HCT116 (cell line): ENCODE measurements around the gene FAF2. TPM values are rescaled to one million over a fixed set of nuclear protein-coding genes. Genes with fewer than 3 reads are reported as not detected.

Source experiments
- ATAC-seq: fragments of 200-7000 bp; cut with Tn5 transposase; 2 replicates; pipeline ENCODE4 v1.9.1; 2020; ENCODE audit warnings: mild to moderate bottlenecking, moderate library complexity
- BruUV-seq: library from RNA; stranded (reverse); fragments of 400-500 nt; replicated peaks from 2 replicates; lab custom pipeline; 2021; lab: Mats Ljungman, UMichigan
- CTCF ChIA-PET: fragments of 300-600 bp; sonication (Branson Sonifier 250); formaldehyde crosslinking; loops from one replicate; lab custom pipeline; 2021; ENCODE audit warnings: antibody characterized with exemption; lab: Charles Lee
- POLR2A ChIA-PET: fragments of 300-600, 350-600 bp; sonication (Branson Sonifier 250); formaldehyde crosslinking; loops from one replicate; lab custom pipeline; 2021; ENCODE audit warnings: antibody characterized with exemption; lab: Charles Lee
- RAD21 ChIA-PET, 2 experiments: fragments of 300-600 bp; sonication (Branson Sonifier 250); formaldehyde crosslinking; loops; one replicate each; lab custom pipeline; 2023; ENCODE audit warnings: low total read pairs in 2 of 2; ENCODE audit not compliant: uncharacterized antibody in 2 of 2, unreplicated experiment in 2 of 2, low non-redundant PET in 1 of 2; lab: Charles Lee
- DNase-seq: peaks from one replicate; pipeline ENCODE4 v3.0.0-alpha.2; 2010; ENCODE audit warnings: low read depth, low spot score
- H2AFZ ChIP-seq: fragments of 200-600 bp; shearing (Covaris generic), sonication (generic); 2 replicates; pipeline ENCODE4 v1.6.1; 2017; ENCODE audit warnings: low read depth, mixed run types, mixed read lengths, antibody characterized with exemption, low read length; ENCODE audit not compliant: poor library complexity, severe bottlenecking
- H3K27ac ChIP-seq: 2 replicates; pipeline ENCODE4 v1.5.1; 2012; ENCODE audit warnings: low read depth, low read length
- H3K27me3 ChIP-seq: fragments of 200-600 bp; sonication (generic); 2 replicates; pipeline ENCODE4 v1.6.1; 2016; ENCODE audit warnings: mixed run types, low read length, mixed read lengths; ENCODE audit not compliant: insufficient read depth
- H3K36me3 ChIP-seq, 2 experiments: fragments of 200-500 bp in 1 of 2; fragments of 200-600 bp in 1 of 2; sonication (Bioruptor generic) in 1 of 2; sonication (generic) in 1 of 2; 2 replicates each; pipeline versions ENCODE4 v1.5.1 to v1.6.1; 2014 to 2016; ENCODE audit warnings: low read length in 2 of 2, inconsistent platforms in 1 of 2, mixed read lengths in 1 of 2, mixed run types in 1 of 2; ENCODE audit not compliant: insufficient read depth in 2 of 2, control insufficient read depth in 1 of 2
- H3K4me1 ChIP-seq, 2 experiments: fragments of 200-600 bp in 1 of 2; sonication (generic) in 1 of 2; 2 replicates each; pipeline versions ENCODE4 v1.5.1 to v1.6.1; 2012 to 2017; ENCODE audit warnings: low read length in 2 of 2, inconsistent platforms in 1 of 2, mild to moderate bottlenecking in 1 of 2, mixed read lengths in 1 of 2, mixed run types in 1 of 2, moderate library complexity in 1 of 2; ENCODE audit not compliant: insufficient read depth in 2 of 2, control insufficient read depth in 1 of 2
- H3K4me2 ChIP-seq: fragments of 200-600 bp; sonication (generic); 2 replicates; pipeline ENCODE4 v1.6.1; 2017; ENCODE audit warnings: mixed run types, low read length, mixed read lengths
- H3K4me3 ChIP-seq, 2 experiments: fragments of 200-600 bp in 1 of 2; sonication (generic) in 1 of 2; replicated peaks in 1 of 2; 2 replicates each; pipeline ENCODE4 v1.5.1; 2011 to 2016; ENCODE audit warnings: low read length in 2 of 2, control low read depth in 1 of 2, low read depth in 1 of 2, mild to moderate bottlenecking in 1 of 2, mixed read lengths in 1 of 2, mixed run types in 1 of 2
- H3K79me2 ChIP-seq: fragments of 200-600 bp; sonication (generic); 2 replicates; pipeline ENCODE4 v1.6.1; 2017; ENCODE audit warnings: mild to moderate bottlenecking, mixed run types, low read length, moderate library complexity, mixed read lengths; ENCODE audit not compliant: insufficient read depth
- H3K9ac ChIP-seq: fragments of 200-600 bp; sonication (generic); 2 replicates; pipeline ENCODE4 v1.6.1; 2016; ENCODE audit warnings: low read length, mixed read lengths
- H3K9me2 ChIP-seq: fragments of 200-600 bp; sonication (generic), shearing (Covaris generic); 2 replicates; pipeline ENCODE4 v1.6.1; 2017; ENCODE audit warnings: mixed run types, mild to moderate bottlenecking, moderate library complexity; ENCODE audit not compliant: insufficient read depth
- H3K9me3 ChIP-seq, 2 experiments: fragments of 200-500 bp in 1 of 2; fragments of 200-600 bp in 1 of 2; sonication (Bioruptor generic) in 1 of 2; sonication (generic) in 1 of 2; 2 replicates each; pipeline ENCODE4 v1.6.1; 2014 to 2017; ENCODE audit warnings: low read length in 2 of 2, mixed read lengths in 2 of 2, inconsistent platforms in 1 of 2, low read depth in 1 of 2, mild to moderate bottlenecking in 1 of 2, mixed run types in 1 of 2, moderate library complexity in 1 of 2; ENCODE audit not compliant: control insufficient read depth in 1 of 2, insufficient read depth in 1 of 2
- H4K20me1 ChIP-seq: fragments of 200-600 bp; sonication (generic), shearing (Covaris generic); 2 replicates; pipeline ENCODE4 v1.6.1; 2017; ENCODE audit warnings: mixed run types, mild to moderate bottlenecking, moderate library complexity; ENCODE audit not compliant: insufficient read depth
- EGR1 ChIP-seq: IDR thresholded peaks from 2 replicates; pipeline ENCODE4 v1.6.1; 2012; ENCODE audit warnings: low read depth
- ELF1 ChIP-seq: IDR thresholded peaks from 2 replicates; pipeline ENCODE4 v1.6.1; 2012; ENCODE audit warnings: low read depth, borderline replicate concordance
- FOSL1 ChIP-seq: IDR thresholded peaks from 2 replicates; pipeline ENCODE4 v1.6.1; 2012; ENCODE audit warnings: low read depth
- JUND ChIP-seq: IDR thresholded peaks from 2 replicates; pipeline ENCODE4 v1.6.1; 2012
- POLR2A ChIP-seq: IDR thresholded peaks from 2 replicates; pipeline ENCODE4 v1.7.0; 2011; ENCODE audit warnings: borderline replicate concordance; ENCODE audit not compliant: insufficient read depth, insufficient read length; ENCODE audit errors: extremely low read depth
- RAD21 ChIP-seq: IDR thresholded peaks from 2 replicates; pipeline ENCODE4 v1.6.1; 2012; ENCODE audit warnings: low read depth, mild to moderate bottlenecking
- SIN3A ChIP-seq: IDR thresholded peaks from 2 replicates; pipeline ENCODE4 v1.6.1; 2012; ENCODE audit warnings: low read depth
- ZFX ChIP-seq: fragments of 450-650 bp; IDR thresholded peaks from 2 replicates; pipeline ENCODE4 v1.6.1; 2017
- intact Hi-C: fragments of 100-400 bp; cut with micrococcal nuclease; formaldehyde crosslinking; loops from 2 replicates; pipeline ENCODE4 v1.10.0; 2022
- total RNA-seq: library from RNA; stranded (reverse); gene quantifications from one replicate; pipeline ENCODE4 v1.2.1, GENCODE V29; 2021; ENCODE audit not compliant: unreplicated experiment
- TF ChIP-seq, protein P1 (sequence below): IDR thresholded peaks from 2 replicates; pipeline ENCODE4 v1.6.1; 2012; ENCODE audit warnings: low read depth
- TF ChIP-seq, protein P2 (sequence below): IDR thresholded peaks from 2 replicates; pipeline ENCODE4 v1.6.1; 2012
- TF ChIP-seq, protein P3 (sequence below): IDR thresholded peaks from 2 replicates; pipeline ENCODE4 v1.6.1; 2012
- TF ChIP-seq, protein P4 (sequence below), 3 experiments: fragments of 200-600 bp in 1 of 3; sonication (generic) in 1 of 3; IDR thresholded peaks in 2 of 3; conservative IDR thresholded peaks in 1 of 3; 2 replicates each; pipeline ENCODE4 v1.5.1; 2012 to 2017; ENCODE audit warnings: low read depth in 2 of 3, low read length in 2 of 3, antibody characterized with exemption in 1 of 3, borderline replicate concordance in 1 of 3, control low read depth in 1 of 3, mild to moderate bottlenecking in 1 of 3, mixed read lengths in 1 of 3, mixed run types in 1 of 3, moderate library complexity in 1 of 3; ENCODE audit not compliant: insufficient read depth in 1 of 3
- TF ChIP-seq, protein P5 (sequence below): IDR thresholded peaks from 2 replicates; pipeline ENCODE4 v1.6.1; 2011; ENCODE audit warnings: mild to moderate bottlenecking, low read length, moderate library complexity; ENCODE audit not compliant: insufficient replicate concordance; ENCODE audit errors: extremely low read depth

The FAF2 gene
- total RNA-seq, 1 experiment from 2014 or later, result 51.9 TPM

DNA sequence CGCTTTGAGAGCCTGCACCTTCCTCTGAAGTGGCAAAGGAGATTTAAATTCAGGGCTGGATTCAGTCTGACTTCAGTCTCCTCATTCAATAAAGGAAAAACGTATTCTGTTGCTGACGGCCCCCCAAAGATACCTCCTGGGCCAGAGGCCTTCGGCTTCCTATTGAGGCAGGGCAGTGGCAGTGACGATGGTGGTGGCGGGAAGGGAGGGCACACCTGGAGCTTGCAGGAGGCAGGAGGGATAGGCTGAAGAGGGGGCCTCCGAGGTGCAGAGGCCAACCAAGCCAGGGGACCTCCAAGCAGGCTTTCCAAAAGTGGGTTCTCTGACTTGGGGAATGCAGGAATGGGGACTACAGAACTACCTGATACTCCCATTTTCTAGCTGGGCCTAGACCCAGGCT lies 73.1 kb downstream of the FAF2 start:
- H3K9ac ChIP-seq, result no peak overlapping the region
- H3K79me2 ChIP-seq, result no peaks in the 10 kb centered on the region
- no peaks in the 10 kb centered on the region for H4K20me1 ChIP-seq
- no peaks in the 10 kb centered on the region for H3K36me3 ChIP-seq
- no peak overlapping the region for H3K4me2 ChIP-seq
- POLR2A ChIA-PET, result no interaction called here
- intact Hi-C loops, result no loop called here
- no peaks in the 10 kb centered on the region for H3K9me3 ChIP-seq
- ATAC-seq, result no peak
- no peaks in the 10 kb centered on the region for H3K9me2 ChIP-seq
- no peak overlapping the region for H3K27ac ChIP-seq
- H3K27me3 ChIP-seq, result no peaks in the 10 kb centered on the region
- RAD21 ChIA-PET, result no interaction called here
- TF ChIP-seq POLR2A, result no peak
- TF ChIP-seq, protein P1, sequence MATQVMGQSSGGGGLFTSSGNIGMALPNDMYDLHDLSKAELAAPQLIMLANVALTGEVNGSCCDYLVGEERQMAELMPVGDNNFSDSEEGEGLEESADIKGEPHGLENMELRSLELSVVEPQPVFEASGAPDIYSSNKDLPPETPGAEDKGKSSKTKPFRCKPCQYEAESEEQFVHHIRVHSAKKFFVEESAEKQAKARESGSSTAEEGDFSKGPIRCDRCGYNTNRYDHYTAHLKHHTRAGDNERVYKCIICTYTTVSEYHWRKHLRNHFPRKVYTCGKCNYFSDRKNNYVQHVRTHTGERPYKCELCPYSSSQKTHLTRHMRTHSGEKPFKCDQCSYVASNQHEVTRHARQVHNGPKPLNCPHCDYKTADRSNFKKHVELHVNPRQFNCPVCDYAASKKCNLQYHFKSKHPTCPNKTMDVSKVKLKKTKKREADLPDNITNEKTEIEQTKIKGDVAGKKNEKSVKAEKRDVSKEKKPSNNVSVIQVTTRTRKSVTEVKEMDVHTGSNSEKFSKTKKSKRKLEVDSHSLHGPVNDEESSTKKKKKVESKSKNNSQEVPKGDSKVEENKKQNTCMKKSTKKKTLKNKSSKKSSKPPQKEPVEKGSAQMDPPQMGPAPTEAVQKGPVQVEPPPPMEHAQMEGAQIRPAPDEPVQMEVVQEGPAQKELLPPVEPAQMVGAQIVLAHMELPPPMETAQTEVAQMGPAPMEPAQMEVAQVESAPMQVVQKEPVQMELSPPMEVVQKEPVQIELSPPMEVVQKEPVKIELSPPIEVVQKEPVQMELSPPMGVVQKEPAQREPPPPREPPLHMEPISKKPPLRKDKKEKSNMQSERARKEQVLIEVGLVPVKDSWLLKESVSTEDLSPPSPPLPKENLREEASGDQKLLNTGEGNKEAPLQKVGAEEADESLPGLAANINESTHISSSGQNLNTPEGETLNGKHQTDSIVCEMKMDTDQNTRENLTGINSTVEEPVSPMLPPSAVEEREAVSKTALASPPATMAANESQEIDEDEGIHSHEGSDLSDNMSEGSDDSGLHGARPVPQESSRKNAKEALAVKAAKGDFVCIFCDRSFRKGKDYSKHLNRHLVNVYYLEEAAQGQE, result no peak
- no peak for TF ChIP-seq SIN3A
- TF ChIP-seq JUND, result no peak
- TF ChIP-seq, protein P2, sequence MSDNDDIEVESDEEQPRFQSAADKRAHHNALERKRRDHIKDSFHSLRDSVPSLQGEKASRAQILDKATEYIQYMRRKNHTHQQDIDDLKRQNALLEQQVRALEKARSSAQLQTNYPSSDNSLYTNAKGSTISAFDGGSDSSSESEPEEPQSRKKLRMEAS, result no peak
- no peak for TF ChIP-seq RAD21
- TF ChIP-seq, protein P3, sequence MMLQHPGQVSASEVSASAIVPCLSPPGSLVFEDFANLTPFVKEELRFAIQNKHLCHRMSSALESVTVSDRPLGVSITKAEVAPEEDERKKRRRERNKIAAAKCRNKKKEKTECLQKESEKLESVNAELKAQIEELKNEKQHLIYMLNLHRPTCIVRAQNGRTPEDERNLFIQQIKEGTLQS, result no peak
- TF ChIP-seq, protein P4, sequence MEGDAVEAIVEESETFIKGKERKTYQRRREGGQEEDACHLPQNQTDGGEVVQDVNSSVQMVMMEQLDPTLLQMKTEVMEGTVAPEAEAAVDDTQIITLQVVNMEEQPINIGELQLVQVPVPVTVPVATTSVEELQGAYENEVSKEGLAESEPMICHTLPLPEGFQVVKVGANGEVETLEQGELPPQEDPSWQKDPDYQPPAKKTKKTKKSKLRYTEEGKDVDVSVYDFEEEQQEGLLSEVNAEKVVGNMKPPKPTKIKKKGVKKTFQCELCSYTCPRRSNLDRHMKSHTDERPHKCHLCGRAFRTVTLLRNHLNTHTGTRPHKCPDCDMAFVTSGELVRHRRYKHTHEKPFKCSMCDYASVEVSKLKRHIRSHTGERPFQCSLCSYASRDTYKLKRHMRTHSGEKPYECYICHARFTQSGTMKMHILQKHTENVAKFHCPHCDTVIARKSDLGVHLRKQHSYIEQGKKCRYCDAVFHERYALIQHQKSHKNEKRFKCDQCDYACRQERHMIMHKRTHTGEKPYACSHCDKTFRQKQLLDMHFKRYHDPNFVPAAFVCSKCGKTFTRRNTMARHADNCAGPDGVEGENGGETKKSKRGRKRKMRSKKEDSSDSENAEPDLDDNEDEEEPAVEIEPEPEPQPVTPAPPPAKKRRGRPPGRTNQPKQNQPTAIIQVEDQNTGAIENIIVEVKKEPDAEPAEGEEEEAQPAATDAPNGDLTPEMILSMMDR (IDR thresholded peaks at IDR 0.05 in 2 of 3, conservative IDR thresholded peaks at IDR 0.05 in 1 of 3; ENCODE audit: borderline replicate concordance in 1 of 3, insufficient read depth in 1 of 3, low read depth in 2 of 3, low read length in 2 of 3), result no peak
- no peak for TF ChIP-seq FOSL1
- TF ChIP-seq EGR1, result no peak
- TF ChIP-seq ZFX, result no peak
- no peak for TF ChIP-seq ELF1
- TF ChIP-seq, protein P5, sequence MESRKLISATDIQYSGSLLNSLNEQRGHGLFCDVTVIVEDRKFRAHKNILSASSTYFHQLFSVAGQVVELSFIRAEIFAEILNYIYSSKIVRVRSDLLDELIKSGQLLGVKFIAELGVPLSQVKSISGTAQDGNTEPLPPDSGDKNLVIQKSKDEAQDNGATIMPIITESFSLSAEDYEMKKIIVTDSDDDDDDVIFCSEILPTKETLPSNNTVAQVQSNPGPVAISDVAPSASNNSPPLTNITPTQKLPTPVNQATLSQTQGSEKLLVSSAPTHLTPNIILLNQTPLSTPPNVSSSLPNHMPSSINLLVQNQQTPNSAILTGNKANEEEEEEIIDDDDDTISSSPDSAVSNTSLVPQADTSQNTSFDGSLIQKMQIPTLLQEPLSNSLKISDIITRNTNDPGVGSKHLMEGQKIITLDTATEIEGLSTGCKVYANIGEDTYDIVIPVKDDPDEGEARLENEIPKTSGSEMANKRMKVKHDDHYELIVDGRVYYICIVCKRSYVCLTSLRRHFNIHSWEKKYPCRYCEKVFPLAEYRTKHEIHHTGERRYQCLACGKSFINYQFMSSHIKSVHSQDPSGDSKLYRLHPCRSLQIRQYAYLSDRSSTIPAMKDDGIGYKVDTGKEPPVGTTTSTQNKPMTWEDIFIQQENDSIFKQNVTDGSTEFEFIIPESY, result no peak
- TF ChIP-seq, all 23 proteins: peak for 0
- no peak for DNase-seq
- no TSS peak for BruUV-seq
- H2AFZ ChIP-seq, result no peak overlapping the region
- no peak overlapping the region for H3K4me3 ChIP-seq
- CTCF ChIA-PET, result no interaction called here
- H3K4me1 ChIP-seq, result no peaks in the 10 kb centered on the region
